ENCODE data around the gene ARPC2. TPM values are rescaled to one million over a fixed set of nuclear protein-coding genes. Genes with fewer than 3 reads are reported as not detected.
A peak's percentile ranks its signal among the peaks of the same experiment; 100 is the strongest.

Gene ARPC2
- total RNA-seq, 1 experiment from 2014 or later: 286 TPM

- in situ Hi-C loops (cut with HindIII; ENCODE audit: low sequenced_read_pairs): no loop called here
- DNase-seq (ENCODE audit: low spot score): no peak
Observed at GRCh38 chr2:218209078-218209477, 7.9 kb upstream of the ARPC2 start.

- no peak for DNase-seq (ENCODE audit: low spot score)
- in situ Hi-C loops (cut with HindIII; ENCODE audit: low sequenced_read_pairs): no loop called here
Observed at GRCh38 chr2:218214116-218214515, 2.9 kb upstream of the ARPC2 start.

GRCh38 chr2:218216336-218216673, 684 bp upstream of the ARPC2 start:
- no peak for DNase-seq (ENCODE audit: low spot score)
- in situ Hi-C loops (cut with HindIII; ENCODE audit: low sequenced_read_pairs): no loop called here

GRCh38 chr2:218217360-218218267, 625 bp downstream of the ARPC2 start:
- in situ Hi-C loops (cut with HindIII; ENCODE audit: low sequenced_read_pairs): no loop called here

GRCh38 chr2:218218268-218219185, 1.5 kb downstream of the ARPC2 start:
- no peak for DNase-seq (ENCODE audit: low spot score)
- in situ Hi-C loops (cut with HindIII; ENCODE audit: low sequenced_read_pairs): no loop called here

More at GRCh38 chr2:218217360-218218267, 625 bp downstream of the ARPC2 start:
- DNase-seq (ENCODE audit: low spot score): peak; percentile 33

- no peak for DNase-seq (ENCODE audit: low spot score)
- in situ Hi-C loops (cut with HindIII; ENCODE audit: low sequenced_read_pairs): no loop called here
Observed at GRCh38 chr2:218219934-218220333, 2.9 kb downstream of the ARPC2 start.

- in situ Hi-C loops (cut with HindIII; ENCODE audit: low sequenced_read_pairs): no loop called here
- peak; percentile 27 for DNase-seq (ENCODE audit: low spot score)
Observed at GRCh38 chr2:218221000-218221399, 4.0 kb downstream of the ARPC2 start.

GRCh38 chr2:218223046-218223445, 6.1 kb downstream of the ARPC2 start:
- DNase-seq (ENCODE audit: low spot score): no peak
- in situ Hi-C loops (cut with HindIII; ENCODE audit: low sequenced_read_pairs): no loop called here

GRCh38 chr2:218224186-218224585, 7.2 kb downstream of the ARPC2 start:
- in situ Hi-C loops (cut with HindIII; ENCODE audit: low sequenced_read_pairs): no loop called here
- DNase-seq (ENCODE audit: low spot score): no peak

GRCh38 chr2:218226903-218227302, 9.9 kb downstream of the ARPC2 start:
- DNase-seq (ENCODE audit: low spot score): no peak
- in situ Hi-C loops (cut with HindIII; ENCODE audit: low sequenced_read_pairs): no loop called here

GRCh38 chr2:218228366-218229090, 11.5 kb downstream of the ARPC2 start:
- in situ Hi-C loops (cut with HindIII; ENCODE audit: low sequenced_read_pairs): no loop called here
- no peak for DNase-seq (ENCODE audit: low spot score)

- no peak for DNase-seq (ENCODE audit: low spot score)
- in situ Hi-C loops (cut with HindIII; ENCODE audit: low sequenced_read_pairs): no loop called here
Observed at GRCh38 chr2:218229239-218229638, 12.2 kb downstream of the ARPC2 start.

GRCh38 chr2:218229851-218230250, 12.9 kb downstream of the ARPC2 start:
- DNase-seq (ENCODE audit: low spot score): no peak
- in situ Hi-C loops (cut with HindIII; ENCODE audit: low sequenced_read_pairs): no loop called here

- DNase-seq (ENCODE audit: low spot score): no peak
- in situ Hi-C loops (cut with HindIII; ENCODE audit: low sequenced_read_pairs): no loop called here
Observed at GRCh38 chr2:218230882-218231281, 13.9 kb downstream of the ARPC2 start.

GRCh38 chr2:218233543-218233942, 16.6 kb downstream of the ARPC2 start:
- in situ Hi-C loops (cut with HindIII; ENCODE audit: low sequenced_read_pairs): no loop called here
- peak; percentile 59 for DNase-seq (ENCODE audit: low spot score)

GRCh38 chr2:218234521-218234920, 17.5 kb downstream of the ARPC2 start:
- in situ Hi-C loops (cut with HindIII; ENCODE audit: low sequenced_read_pairs): no loop called here
- no peak for DNase-seq (ENCODE audit: low spot score)

- DNase-seq (ENCODE audit: low spot score): no peak
- in situ Hi-C loops (cut with HindIII; ENCODE audit: low sequenced_read_pairs): no loop called here
Observed at GRCh38 chr2:218235017-218235416, 18.0 kb downstream of the ARPC2 start.

- DNase-seq (ENCODE audit: low spot score): no peak
- in situ Hi-C loops (cut with HindIII; ENCODE audit: low sequenced_read_pairs): no loop called here
Observed at GRCh38 chr2:218236829-218237228, 19.8 kb downstream of the ARPC2 start.

- in situ Hi-C loops (cut with HindIII; ENCODE audit: low sequenced_read_pairs): no loop called here
- no peak for DNase-seq (ENCODE audit: low spot score)
Observed at GRCh38 chr2:218238887-218239286, 21.9 kb downstream of the ARPC2 start.

Measured in G401 (cell line).